HepG2 (cell line): ENCODE measurements around the gene ALOX5. TPM values are rescaled to one million over a fixed set of nuclear protein-coding genes. Genes with fewer than 3 reads are reported as not detected.

ENCODE experiments used
- ARNT2 ChIP-seq: sonication (generic); formaldehyde crosslinking; IDR thresholded peaks from 2 replicates; pipeline ENCODE4 v1.8.0; 2022; ENCODE audit warnings: mild to moderate bottlenecking, low read depth, missing genetic modification reagents, moderate library complexity
- ELF3 ChIP-seq: IDR thresholded peaks from 2 replicates; pipeline ENCODE4 v1.6.1; 2016; ENCODE audit warnings: missing genetic modification reagents, missing compliant biosample characterization
- ESRRA ChIP-seq: sonication (generic); formaldehyde crosslinking; IDR thresholded peaks from 2 replicates; pipeline ENCODE4 v1.5.1; 2020; ENCODE audit warnings: mild to moderate bottlenecking, low read depth, missing genetic modification reagents
- IKZF4 ChIP-seq: sonication (generic); formaldehyde crosslinking; IDR thresholded peaks from 2 replicates; pipeline ENCODE4 v1.5.1; 2020; ENCODE audit warnings: borderline replicate concordance, mild to moderate bottlenecking, low read depth, missing genetic modification reagents; ENCODE audit errors: not compliant biosample characterization
- IRF2 ChIP-seq: IDR thresholded peaks from 2 replicates; pipeline ENCODE4 v1.6.1; 2018; ENCODE audit warnings: missing genetic modification reagents, missing compliant biosample characterization
- IRF9 ChIP-seq: sonication (generic); formaldehyde crosslinking; IDR thresholded peaks from 2 replicates; pipeline ENCODE4 v1.8.0; 2022; ENCODE audit warnings: missing genetic modification reagents, mild to moderate bottlenecking, borderline replicate concordance
- MAZ ChIP-seq, 2 experiments: sonication (generic) in 1 of 2; formaldehyde crosslinking in 1 of 2; IDR thresholded peaks; 2 replicates each; pipeline versions ENCODE4 v1.5.0 to v1.6.1; 2012 to 2020; ENCODE audit warnings: low read depth in 2 of 2, mild to moderate bottlenecking in 2 of 2, borderline replicate concordance in 1 of 2, improper control_type of control experiment in 1 of 2, low read length in 1 of 2, missing genetic modification reagents in 1 of 2, moderate library complexity in 1 of 2
- MIER2 ChIP-seq: IDR thresholded peaks from 2 replicates; pipeline ENCODE4 v1.6.1; 2016; ENCODE audit warnings: missing biosample characterization, missing genetic modification reagents
- RFX5 ChIP-seq: IDR thresholded peaks from 2 replicates; pipeline ENCODE4 v1.6.1; 2011; ENCODE audit warnings: low read depth, low read length, improper control_type of control experiment
- SALL1 ChIP-seq: sonication (generic); formaldehyde crosslinking; IDR thresholded peaks from 2 replicates; pipeline ENCODE4 v1.8.0; 2022; ENCODE audit warnings: mild to moderate bottlenecking, missing genetic modification reagents
- SP2 ChIP-seq: sonication (generic); formaldehyde crosslinking; IDR thresholded peaks from 2 replicates; pipeline ENCODE4 v1.5.1; 2020; ENCODE audit warnings: mild to moderate bottlenecking, missing genetic modification reagents
- TBX3 ChIP-seq: fragments of 450-650 bp; IDR thresholded peaks from 2 replicates; pipeline ENCODE4 v1.6.1; 2017; ENCODE audit warnings: antibody characterized with exemption, mild to moderate bottlenecking, inconsistent platforms, borderline replicate concordance
- THRA ChIP-seq: sonication (generic); formaldehyde crosslinking; IDR thresholded peaks from 2 replicates; pipeline ENCODE4 v1.4.0; 2020; ENCODE audit warnings: missing genetic modification reagents, borderline replicate concordance
- YY1 ChIP-seq: IDR thresholded peaks from 2 replicates; pipeline ENCODE4 v1.6.1; 2011; ENCODE audit warnings: low read length, low read depth, moderate library complexity, mild to moderate bottlenecking; ENCODE audit not compliant: insufficient read depth, insufficient replicate concordance
- ZMYM4 ChIP-seq: sonication (generic); formaldehyde crosslinking; IDR thresholded peaks from 2 replicates; pipeline ENCODE4 v1.8.1; 2023; ENCODE audit warnings: mild to moderate bottlenecking, missing genetic modification reagents
- ZNF12 ChIP-seq: sonication (generic); formaldehyde crosslinking; IDR thresholded peaks from 2 replicates; pipeline ENCODE4 v1.5.0; 2020; ENCODE audit warnings: missing genetic modification reagents
- ZNF350 ChIP-seq: sonication (generic); formaldehyde crosslinking; IDR thresholded peaks from 2 replicates; pipeline ENCODE4 v1.4.0; 2020; ENCODE audit warnings: mild to moderate bottlenecking, low read depth, missing genetic modification reagents, borderline replicate concordance
- polyA plus RNA-seq, 8 experiments: library from polyadenylated mRNA; depleted of rRNA in 3 of 8; stranded (reverse) in 7 of 8; unstranded in 1 of 8; fragments of >200 nt; fragmentation: Illumina TruSeq in 4 of 8; extraction: Trizol in 4 of 8; gene quantifications; 2 replicates each; pipeline versions ENCODE4 v1.2.1 to v1.2.3, GENCODE V29; 2011 to 2016; ENCODE audit warnings: low read depth in 4 of 8, missing spikeins in 1 of 8, mixed read lengths in 1 of 8; ENCODE audit not compliant: insufficient read depth in 1 of 8
- total RNA-seq, 5 experiments: library from RNA; depleted of rRNA; stranded (reverse); fragments of >200 nt; fragmentation: Illumina TruSeq; extraction: Trizol; gene quantifications; 2 replicates each; pipeline ENCODE4 v1.2.3, GENCODE V29; 2016; ENCODE audit warnings: low read depth in 1 of 5
- TF ChIP-seq, protein P1 (sequence below): IDR thresholded peaks from 2 replicates; pipeline ENCODE4 v1.6.1; 2016; ENCODE audit warnings: low read depth, control low read depth
- TF ChIP-seq, protein P2 (sequence below): sonication (generic); formaldehyde crosslinking; IDR thresholded peaks from 2 replicates; pipeline ENCODE4 v1.4.0; 2020; ENCODE audit warnings: missing genetic modification reagents, mild to moderate bottlenecking, borderline replicate concordance
- TF ChIP-seq, protein P3 (sequence below): IDR thresholded peaks from 2 replicates; pipeline ENCODE4 v1.6.1; 2018; ENCODE audit warnings: missing genetic modification reagents, mild to moderate bottlenecking, missing compliant biosample characterization

The ALOX5 gene
- total and polyA plus RNA-seq, 2 of the 13 experiments (the other 11 are each of a cell fraction or from before 2014, with no cell fraction given), result 0.04 TPM; not detected in 1

- TF ChIP-seq SP2 (CRISPR knock-in tag) (no peak), IRF2 (0 out of 2 replicates have a peak, but pooled peaks have one; percentile 19), RFX5 (no peak), ZMYM4 (peak; percentile 42; the same call in 1 of the 2 replicates), ARNT2 (CRISPR knock-in tag) (0 out of 2 replicates have a peak, but pooled peaks have one; percentile 35), YY1 (peak; percentile 25), IKZF4 (no peak), ZNF12 (CRISPR knock-in tag) (0 out of 2 replicates have a peak, but pooled peaks have one; percentile 24), TBX3 (no peak), ELF3 (CRISPR knock-in tag) (no peak), MAZ (IDR thresholded peaks at IDR 0.05; ENCODE audit: borderline replicate concordance, low read depth, low read length) (no peak), MAZ (CRISPR knock-in tag; IDR thresholded peaks at IDR 0.05; ENCODE audit: low read depth) (0 out of 2 replicates have a peak, but pooled peaks have one; percentile 41), SALL1 (CRISPR knock-in tag) (0 out of 2 replicates have a peak, but pooled peaks have one; percentile 40), ESRRA (no peak), IRF9 (0 out of 2 replicates have a peak, but pooled peaks have one; percentile 26), MIER2 (CRISPR knock-in tag) (no peak), ZNF350 (CRISPR knock-in tag) (0 out of 2 replicates have a peak, but pooled peaks have one; percentile 35), THRA (CRISPR knock-in tag) (no peak)
- TF ChIP-seq, protein P1, sequence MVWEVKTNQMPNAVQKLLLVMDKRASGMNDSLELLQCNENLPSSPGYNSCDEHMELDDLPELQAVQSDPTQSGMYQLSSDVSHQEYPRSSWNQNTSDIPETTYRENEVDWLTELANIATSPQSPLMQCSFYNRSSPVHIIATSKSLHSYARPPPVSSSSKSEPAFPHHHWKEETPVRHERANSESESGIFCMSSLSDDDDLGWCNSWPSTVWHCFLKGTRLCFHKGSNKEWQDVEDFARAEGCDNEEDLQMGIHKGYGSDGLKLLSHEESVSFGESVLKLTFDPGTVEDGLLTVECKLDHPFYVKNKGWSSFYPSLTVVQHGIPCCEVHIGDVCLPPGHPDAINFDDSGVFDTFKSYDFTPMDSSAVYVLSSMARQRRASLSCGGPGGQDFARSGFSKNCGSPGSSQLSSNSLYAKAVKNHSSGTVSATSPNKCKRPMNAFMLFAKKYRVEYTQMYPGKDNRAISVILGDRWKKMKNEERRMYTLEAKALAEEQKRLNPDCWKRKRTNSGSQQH (CRISPR knock-in tag), result 0 out of 2 replicates have a peak, but pooled peaks have one; percentile 21
- TF ChIP-seq, protein P2, sequence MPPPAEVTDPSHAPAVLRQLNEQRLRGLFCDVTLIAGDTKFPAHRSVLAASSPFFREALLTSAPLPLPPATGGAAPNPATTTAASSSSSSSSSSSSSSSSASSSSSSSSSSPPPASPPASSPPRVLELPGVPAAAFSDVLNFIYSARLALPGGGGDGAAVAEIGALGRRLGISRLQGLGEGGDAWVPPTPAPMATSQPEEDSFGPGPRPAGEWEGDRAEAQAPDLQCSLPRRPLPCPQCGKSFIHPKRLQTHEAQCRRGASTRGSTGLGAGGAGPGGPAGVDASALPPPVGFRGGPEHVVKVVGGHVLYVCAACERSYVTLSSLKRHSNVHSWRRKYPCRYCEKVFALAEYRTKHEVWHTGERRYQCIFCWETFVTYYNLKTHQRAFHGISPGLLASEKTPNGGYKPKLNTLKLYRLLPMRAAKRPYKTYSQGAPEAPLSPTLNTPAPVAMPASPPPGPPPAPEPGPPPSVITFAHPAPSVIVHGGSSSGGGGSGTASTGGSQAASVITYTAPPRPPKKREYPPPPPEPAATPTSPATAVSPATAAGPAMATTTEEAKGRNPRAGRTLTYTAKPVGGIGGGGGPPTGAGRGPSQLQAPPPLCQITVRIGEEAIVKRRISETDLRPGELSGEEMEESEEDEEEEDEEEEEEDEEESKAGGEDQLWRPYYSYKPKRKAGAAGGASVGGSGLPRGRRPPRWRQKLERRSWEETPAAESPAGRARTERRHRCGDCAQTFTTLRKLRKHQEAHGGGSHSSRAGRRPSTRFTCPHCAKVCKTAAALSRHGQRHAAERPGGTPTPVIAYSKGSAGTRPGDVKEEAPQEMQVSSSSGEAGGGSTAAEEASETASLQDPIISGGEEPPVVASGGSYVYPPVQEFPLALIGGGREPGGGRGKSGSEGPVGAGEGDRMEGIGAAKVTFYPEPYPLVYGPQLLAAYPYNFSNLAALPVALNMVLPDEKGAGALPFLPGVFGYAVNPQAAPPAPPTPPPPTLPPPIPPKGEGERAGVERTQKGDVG (CRISPR knock-in tag), result peak; percentile 42; the same call in 1 of the 2 replicates
- TF ChIP-seq, protein P3, sequence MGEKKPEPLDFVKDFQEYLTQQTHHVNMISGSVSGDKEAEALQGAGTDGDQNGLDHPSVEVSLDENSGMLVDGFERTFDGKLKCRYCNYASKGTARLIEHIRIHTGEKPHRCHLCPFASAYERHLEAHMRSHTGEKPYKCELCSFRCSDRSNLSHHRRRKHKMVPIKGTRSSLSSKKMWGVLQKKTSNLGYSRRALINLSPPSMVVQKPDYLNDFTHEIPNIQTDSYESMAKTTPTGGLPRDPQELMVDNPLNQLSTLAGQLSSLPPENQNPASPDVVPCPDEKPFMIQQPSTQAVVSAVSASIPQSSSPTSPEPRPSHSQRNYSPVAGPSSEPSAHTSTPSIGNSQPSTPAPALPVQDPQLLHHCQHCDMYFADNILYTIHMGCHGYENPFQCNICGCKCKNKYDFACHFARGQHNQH (CRISPR knock-in tag), result peak; percentile 24; the same call in 1 of the 2 replicates
These were observed 91.0 kb downstream of the ALOX5 start (continued) for GRCh38 chr10:45464958-45465567.
